ENCODE results near the gene MORN1. TPM values are rescaled to one million over a fixed set of nuclear protein-coding genes. Genes with fewer than 3 reads are reported as not detected.

Gene MORN1
- total RNA-seq, 1 experiment from 2014 or later, result 23.2 TPM

- CTCF ChIA-PET, result no interaction called here
These were observed 49.5 kb downstream of the MORN1 start for GRCh38 chr1:2341706-2342383.

GRCh38 chr1:2340918-2341254 lies 50.5 kb downstream of the MORN1 start:
- H3K27me3 Mint-ChIP-seq (ENCODE audit: unreplicated experiment), result no peaks in the 10 kb centered on the region
- H3K4me1 Mint-ChIP-seq (ENCODE audit: low read depth, unreplicated experiment), result no peaks in the 10 kb centered on the region
- DNase-seq, result no peak
- H3K27ac Mint-ChIP-seq (ENCODE audit: unreplicated experiment), result no peak overlapping the region
- no peaks in the 10 kb centered on the region for H3K36me3 Mint-ChIP-seq (ENCODE audit: insufficient read depth, unreplicated experiment)
- no TSS peak for BruUV-seq (replicated peaks)
- intact Hi-C loops (cut with micrococcal nuclease; ENCODE audit: unreplicated experiment), result no loop called here
- H3K4me3 Mint-ChIP-seq (ENCODE audit: low read depth, unreplicated experiment), result no peak overlapping the region
- TF ChIP-seq CTCF (IDR thresholded peaks at IDR 0.05; ENCODE audit: unreplicated experiment), result no peak
- CTCF ChIA-PET, result no interaction called here
- no peaks in the 10 kb centered on the region for H3K9me3 Mint-ChIP-seq (ENCODE audit: low read depth, unreplicated experiment)

More at GRCh38 chr1:2341706-2342383, 49.5 kb downstream of the MORN1 start:
- DNase-seq, result no peak
- Mint-ChIP-seq H3K4me1 (ENCODE audit: low read depth, unreplicated experiment) (no peaks in the 10 kb centered on the region), H3K27ac (ENCODE audit: unreplicated experiment) (no peak overlapping the region), H3K9me3 (ENCODE audit: low read depth, unreplicated experiment) (no peaks in the 10 kb centered on the region), H3K36me3 (ENCODE audit: insufficient read depth, unreplicated experiment) (no peaks in the 10 kb centered on the region), H3K4me3 (ENCODE audit: low read depth, unreplicated experiment) (no peak overlapping the region), H3K27me3 (ENCODE audit: unreplicated experiment) (no peaks in the 10 kb centered on the region)
- no peak for TF ChIP-seq CTCF (IDR thresholded peaks at IDR 0.05; ENCODE audit: unreplicated experiment)
- BruUV-seq (replicated peaks), result no TSS peak
- intact Hi-C loops (cut with micrococcal nuclease; ENCODE audit: unreplicated experiment), result no loop called here

- no TSS peak for BruUV-seq (replicated peaks)
- intact Hi-C loops (cut with micrococcal nuclease; ENCODE audit: unreplicated experiment), result no loop called here
- H3K36me3 Mint-ChIP-seq (ENCODE audit: insufficient read depth, unreplicated experiment), result no peaks in the 10 kb centered on the region
- no peak for TF ChIP-seq CTCF (IDR thresholded peaks at IDR 0.05; ENCODE audit: unreplicated experiment)
- H3K27me3 Mint-ChIP-seq (ENCODE audit: unreplicated experiment), result no peaks in the 10 kb centered on the region
- H3K27ac Mint-ChIP-seq (ENCODE audit: unreplicated experiment), result no peak overlapping the region
- CTCF ChIA-PET, result interaction anchor here (0.6 kb wide), 1 partner anchor 44 kb away, joined by 3 read pairs; no protein-coding TSS in a partner anchor
- no peak overlapping the region for H3K4me3 Mint-ChIP-seq (ENCODE audit: low read depth, unreplicated experiment)
- DNase-seq, result no peak
- H3K9me3 Mint-ChIP-seq (ENCODE audit: low read depth, unreplicated experiment), result no peaks in the 10 kb centered on the region
- no peaks in the 10 kb centered on the region for H3K4me1 Mint-ChIP-seq (ENCODE audit: low read depth, unreplicated experiment)
These were observed 51.1 kb downstream of the MORN1 start for GRCh38 chr1:2340086-2340917.

- no TSS peak for BruUV-seq (replicated peaks)
- intact Hi-C loops (cut with micrococcal nuclease; ENCODE audit: unreplicated experiment), result no loop called here
- TF ChIP-seq CTCF (IDR thresholded peaks at IDR 0.05; ENCODE audit: unreplicated experiment), result no peak
- Mint-ChIP-seq H3K4me3 (ENCODE audit: low read depth, unreplicated experiment) (no peak overlapping the region), H3K27ac (ENCODE audit: unreplicated experiment) (no peak overlapping the region), H3K4me1 (ENCODE audit: low read depth, unreplicated experiment) (no peaks in the 10 kb centered on the region), H3K36me3 (ENCODE audit: insufficient read depth, unreplicated experiment) (no peaks in the 10 kb centered on the region), H3K9me3 (ENCODE audit: low read depth, unreplicated experiment) (no peaks in the 10 kb centered on the region), H3K27me3 (ENCODE audit: unreplicated experiment) (no peaks in the 10 kb centered on the region)
- DNase-seq, result no peak
- CTCF ChIA-PET, result interaction anchor here (0.6 kb wide), 1 partner anchor 43 kb away, joined by 3 read pairs; no protein-coding TSS in a partner anchor
These were observed 51.9 kb downstream of the MORN1 start for GRCh38 chr1:2339206-2340085.

Data from Calu3 (cell line).